IPS-11a (cell line): ENCODE results near the gene AAK1.
"Not testable (repeated sequence)": the region's sequence is repeated elsewhere in the genome, so short reads cannot be mapped to it uniquely, and the experiment has no call there.

Experiments
- H3K4me3 ChIP-seq: one replicate; pipeline ENCODE4 v1.5.1; 2013; ENCODE audit warnings: low read depth, low read length, control low read depth

The AAK1 gene

GRCh38 chr2:69462780-69463179, 180.8 kb downstream of the AAK1 start:
- no peak overlapping the region for H3K4me3 ChIP-seq

- no peak overlapping the region for H3K4me3 ChIP-seq
These were observed 182.1 kb downstream of the AAK1 start for GRCh38 chr2:69461404-69461803.

GRCh38 chr2:69459936-69460335, 183.6 kb downstream of the AAK1 start:
- H3K4me3 ChIP-seq, result no peak overlapping the region

GRCh38 chr2:69456950-69457445, 186.5 kb downstream of the AAK1 start:
- H3K4me3 ChIP-seq, result no peak overlapping the region

GRCh38 chr2:69456154-69456553, 187.4 kb downstream of the AAK1 start:
- H3K4me3 ChIP-seq, result no peak overlapping the region

- H3K4me3 ChIP-seq, result no peak overlapping the region
These were observed 188.6 kb downstream of the AAK1 start for GRCh38 chr2:69454976-69455375.

- no peak overlapping the region for H3K4me3 ChIP-seq
These were observed 189.9 kb downstream of the AAK1 start for GRCh38 chr2:69453475-69454129.

GRCh38 chr2:69452687-69453086, 190.9 kb downstream of the AAK1 start:
- no peak overlapping the region for H3K4me3 ChIP-seq

- H3K4me3 ChIP-seq, result no peak overlapping the region
These were observed 192.7 kb downstream of the AAK1 start for GRCh38 chr2:69450735-69451416.

GRCh38 chr2:69449906-69450305, 193.6 kb downstream of the AAK1 start:
- no peak overlapping the region for H3K4me3 ChIP-seq

GRCh38 chr2:69443673-69444072, 199.9 kb downstream of the AAK1 start:
- H3K4me3 ChIP-seq, result not testable (repeated sequence)

GRCh38 chr2:69439499-69439898, 204.0 kb downstream of the AAK1 start:
- H3K4me3 ChIP-seq, result not testable (repeated sequence)

GRCh38 chr2:69438580-69438979, 205.0 kb downstream of the AAK1 start:
- H3K4me3 ChIP-seq, result no peak overlapping the region

- H3K4me3 ChIP-seq, result peak overlapping the region; percentile 78
These were observed 205.8 kb downstream of the AAK1 start for GRCh38 chr2:69437751-69438154.

GRCh38 chr2:69436938-69437750, 206.4 kb downstream of the AAK1 start, which contains the start of gene NFU1:
NFU1 (minus strand) TSS chr2:69437435; CDS start chr2:69437422, 13 bp downstream.
- peak within 1 kb of the TSS; percentile 78 for H3K4me3 ChIP-seq

GRCh38 chr2:69436596-69436937, 207.0 kb downstream of the AAK1 start:
- peak overlapping the region; percentile 78 for H3K4me3 ChIP-seq

- no peak overlapping the region for H3K4me3 ChIP-seq
These were observed 208.8 kb downstream of the AAK1 start for GRCh38 chr2:69434753-69435152.

GRCh38 chr2:69429491-69430183, 213.9 kb downstream of the AAK1 start:
- no peak overlapping the region for H3K4me3 ChIP-seq

- no peak overlapping the region for H3K4me3 ChIP-seq
These were observed 214.6 kb downstream of the AAK1 start for GRCh38 chr2:69428981-69429380.

GRCh38 chr2:69424419-69424818, 219.1 kb downstream of the AAK1 start:
- no peak overlapping the region for H3K4me3 ChIP-seq

- no peak overlapping the region for H3K4me3 ChIP-seq
These were observed 221.3 kb downstream of the AAK1 start for GRCh38 chr2:69422198-69422597.
